HepG2 (cell line): ENCODE measurements around the gene ZNF22. TPM values are rescaled to one million over a fixed set of nuclear protein-coding genes. Genes with fewer than 3 reads are reported as not detected.

Experiments
- AGO2 ChIP-seq: fragments of 200-400 bp; formaldehyde crosslinking; optimal IDR thresholded peaks from 2 replicates; pipeline ENCODE3; 2017; ENCODE audit warnings: mild to moderate bottlenecking, low read depth, low read length, moderate library complexity
- ARNT2 ChIP-seq: sonication (generic); formaldehyde crosslinking; IDR thresholded peaks from 2 replicates; pipeline ENCODE4 v1.8.0; 2022; ENCODE audit warnings: mild to moderate bottlenecking, low read depth, missing genetic modification reagents, moderate library complexity
- HINFP ChIP-seq: sonication (generic); formaldehyde crosslinking; IDR thresholded peaks from 2 replicates; pipeline ENCODE4 v1.4.0; 2020; ENCODE audit warnings: low read depth, mild to moderate bottlenecking, missing genetic modification reagents
- IRF9 ChIP-seq: sonication (generic); formaldehyde crosslinking; IDR thresholded peaks from 2 replicates; pipeline ENCODE4 v1.8.0; 2022; ENCODE audit warnings: missing genetic modification reagents, mild to moderate bottlenecking, borderline replicate concordance
- MNT ChIP-seq: fragments of 450-650 bp; IDR thresholded peaks from 2 replicates; pipeline ENCODE4 v1.6.1; 2016
- MXI1 ChIP-seq: IDR thresholded peaks from 3 replicates; pipeline ENCODE4 v1.6.1; 2012; ENCODE audit warnings: low read depth, low read length, inconsistent platforms, borderline replicate concordance
- RAD51 ChIP-seq: fragments of 450-650 bp; IDR thresholded peaks from 2 replicates; pipeline ENCODE4 v1.6.1; 2016; ENCODE audit warnings: borderline replicate concordance
- SIX4 ChIP-seq: sonication (generic); formaldehyde crosslinking; IDR thresholded peaks from 2 replicates; pipeline ENCODE4 v1.4.0; 2020; ENCODE audit warnings: missing genetic modification reagents
- TFDP2 ChIP-seq: sonication (generic); formaldehyde crosslinking; IDR thresholded peaks from 2 replicates; pipeline ENCODE4 v1.4.0; 2020; ENCODE audit warnings: missing genetic modification reagents
- ZMYM3 ChIP-seq: sonication (generic); formaldehyde crosslinking; IDR thresholded peaks from 2 replicates; pipeline ENCODE4 v1.5.1; 2020; ENCODE audit warnings: mild to moderate bottlenecking, missing genetic modification reagents
- ZNF264 ChIP-seq: sonication (generic); formaldehyde crosslinking; IDR thresholded peaks from 2 replicates; pipeline ENCODE4 v1.4.0; 2020; ENCODE audit warnings: missing genetic modification reagents
- ZNF44 ChIP-seq: sonication (generic); formaldehyde crosslinking; IDR thresholded peaks from 2 replicates; pipeline ENCODE4 v1.5.1; 2020; ENCODE audit warnings: mild to moderate bottlenecking, missing genetic modification reagents
- ZNF609 ChIP-seq: sonication (generic); formaldehyde crosslinking; IDR thresholded peaks from 2 replicates; pipeline ENCODE4 v1.4.0; 2020; ENCODE audit warnings: mild to moderate bottlenecking, missing genetic modification reagents, borderline replicate concordance
- ZNF629 ChIP-seq: sonication (generic); formaldehyde crosslinking; conservative IDR thresholded peaks from 2 replicates; pipeline ENCODE4 v1.5.0; 2020; ENCODE audit warnings: missing genetic modification reagents
- ZNF775 ChIP-seq: sonication (generic); formaldehyde crosslinking; IDR thresholded peaks from 2 replicates; pipeline ENCODE4 v1.4.0; 2020; ENCODE audit warnings: missing genetic modification reagents, mild to moderate bottlenecking, moderate library complexity, borderline replicate concordance
- ZNF891 ChIP-seq: sonication (generic); formaldehyde crosslinking; IDR thresholded peaks from 2 replicates; pipeline ENCODE4 v1.5.0; 2020; ENCODE audit warnings: mild to moderate bottlenecking, missing genetic modification reagents
- polyA plus RNA-seq, 8 experiments: library from polyadenylated mRNA; depleted of rRNA in 3 of 8; stranded (reverse) in 7 of 8; unstranded in 1 of 8; fragments of >200 nt; fragmentation: Illumina TruSeq in 4 of 8; extraction: Trizol in 4 of 8; gene quantifications; 2 replicates each; pipeline versions ENCODE4 v1.2.1 to v1.2.3, GENCODE V29; 2011 to 2016; ENCODE audit warnings: low read depth in 4 of 8, missing spikeins in 1 of 8, mixed read lengths in 1 of 8; ENCODE audit not compliant: insufficient read depth in 1 of 8
- total RNA-seq, 5 experiments: library from RNA; depleted of rRNA; stranded (reverse); fragments of >200 nt; fragmentation: Illumina TruSeq; extraction: Trizol; gene quantifications; 2 replicates each; pipeline ENCODE4 v1.2.3, GENCODE V29; 2016; ENCODE audit warnings: low read depth in 1 of 5

The ZNF22 gene
- total and polyA plus RNA-seq, 2 of the 13 experiments (the other 11 are each of a cell fraction or from before 2014, with no cell fraction given), result 0.40 to 1.3 TPM

- TF ChIP-seq IRF9 (CRISPR knock-in tag) (0 out of 2 replicates have a peak, but pooled peaks have one; percentile 50), SIX4 (CRISPR knock-in tag) (no peak), ZNF264 (CRISPR knock-in tag) (no peak), AGO2 (no peak), ZNF609 (CRISPR knock-in tag) (peak; percentile 61; the same call in 1 of the 2 replicates), ARNT2 (CRISPR knock-in tag) (no peak; the same call in 1 of the 2 replicates), HINFP (CRISPR knock-in tag) (peak; percentile 70), ZNF44 (no peak), RAD51 (no peak), MNT (no peak), ZMYM3 (no peak), TFDP2 (no peak), ZNF775 (no peak), MXI1 (no peak; the same call in 2 of the 3 replicates), ZNF629 (CRISPR knock-in tag) (peak; percentile 74), ZNF891 (CRISPR knock-in tag) (no peak)
Observed at GRCh38 chr10:44975431-44976331, 25.0 kb upstream of the ZNF22 start (continued).
